ENCODE measurements around the gene GFY. TPM values are rescaled to one million over a fixed set of nuclear protein-coding genes. Genes with fewer than 3 reads are reported as not detected.

The GFY gene
- polyA plus RNA-seq, 3 donors: not detected

DNA sequence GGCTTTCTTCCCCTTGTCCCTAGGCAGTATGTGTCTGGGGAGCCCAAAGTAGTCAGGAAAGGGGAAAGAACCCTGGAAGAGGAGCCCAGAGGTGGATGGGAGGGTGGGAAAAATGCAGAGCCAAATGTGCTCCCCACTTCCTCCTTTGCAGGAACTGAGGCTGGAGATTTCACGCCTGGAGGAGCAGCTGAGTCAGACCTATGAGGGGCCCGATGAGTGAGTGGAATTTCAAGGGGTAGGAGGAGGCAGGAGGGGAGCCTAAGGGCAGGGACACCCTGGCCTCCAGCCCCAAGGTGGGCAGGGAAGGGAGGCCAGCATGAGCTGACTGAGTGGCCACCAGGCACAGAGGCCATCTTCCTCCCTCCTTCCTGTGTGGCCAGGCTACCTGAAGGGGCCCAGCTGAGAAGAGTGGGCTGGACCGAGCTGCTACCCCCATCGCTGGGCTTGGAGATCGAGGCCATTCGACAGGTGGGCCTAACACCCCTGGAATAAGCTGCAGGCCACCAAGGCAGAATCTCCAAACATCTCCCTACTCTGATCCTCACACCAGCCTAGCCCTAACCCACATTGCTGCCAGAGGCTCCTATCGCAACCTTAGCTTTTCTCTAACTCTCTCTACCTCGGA, 16.3 kb upstream of the GFY start:
- no peak for DNase-seq (ENCODE audit: low read depth in 3 of 3, low spot score in 2 of 3)

DNA sequence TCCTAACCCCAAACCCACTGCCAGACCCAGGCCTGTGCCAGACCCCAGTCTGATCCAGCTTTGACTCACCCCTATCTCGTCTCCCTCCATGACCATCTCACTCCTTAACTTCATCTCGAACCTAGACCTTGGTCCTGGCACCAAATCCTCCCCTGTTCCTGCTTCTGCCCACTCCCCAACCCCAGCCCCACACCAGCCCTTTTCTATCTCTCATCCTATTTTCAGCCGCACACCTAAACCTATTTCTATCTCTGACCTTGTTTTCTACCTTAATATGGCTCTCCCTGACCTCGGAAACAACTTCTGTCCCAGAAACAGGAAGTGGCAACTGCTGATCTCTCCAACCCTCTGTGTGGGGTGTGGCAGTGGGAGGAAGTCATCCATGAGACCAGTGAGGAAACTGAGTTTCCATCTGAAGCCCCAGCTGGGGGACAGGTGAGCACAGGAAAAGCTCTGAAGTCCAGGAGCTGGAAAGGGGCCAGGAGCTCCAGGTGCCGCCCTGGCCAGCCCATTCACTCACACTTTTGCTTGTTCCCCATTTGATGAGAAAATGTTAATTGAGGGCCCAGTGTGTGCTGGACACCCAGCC, 15.7 kb upstream of the GFY start:
- no peak for DNase-seq (ENCODE audit: low read depth in 3 of 3, low spot score in 2 of 3)

DNA sequence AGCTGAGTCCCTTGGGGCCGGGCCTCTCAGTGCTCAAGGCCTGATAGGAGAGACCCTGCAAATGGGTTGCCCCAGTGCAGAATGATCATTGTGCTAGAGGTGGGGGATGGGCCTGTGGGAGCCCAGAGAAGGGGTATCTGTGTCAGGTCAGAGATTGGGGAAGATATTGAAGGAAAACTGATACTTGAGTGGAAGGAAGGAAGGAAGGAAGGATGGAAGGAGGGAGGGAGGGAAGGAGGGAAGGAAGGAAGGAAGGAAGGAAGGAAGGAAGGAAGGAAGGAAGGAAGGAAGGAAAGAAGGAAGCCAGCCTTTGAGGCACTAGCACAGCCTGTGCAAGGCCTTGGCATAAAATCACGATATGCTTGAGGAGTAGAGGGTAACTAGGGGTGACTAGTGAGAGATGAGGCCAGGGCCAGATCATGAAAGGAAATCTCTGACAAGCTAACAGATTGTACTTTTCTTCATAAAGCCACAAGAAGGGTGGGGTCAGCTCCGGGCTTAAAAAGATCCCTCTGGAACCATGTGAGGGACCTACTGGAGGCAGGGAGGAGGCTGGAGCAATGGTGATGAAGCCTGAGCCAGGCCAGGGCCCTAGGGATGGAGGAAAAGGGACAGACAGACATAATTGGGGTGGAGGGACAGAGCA, 13.4 kb upstream of the GFY start:
- DNase-seq (ENCODE audit: low read depth in 3 of 3, low spot score in 2 of 3): no peak

GRCh38 chr19:49413348-49413747, 11.8 kb upstream of the GFY start:
- DNase-seq (ENCODE audit: low read depth in 3 of 3, low spot score in 2 of 3): peak; percentile 57 to 74 (median 65)

- DNase-seq (ENCODE audit: low read depth in 3 of 3, low spot score in 2 of 3): no peak
Observed at GRCh38 chr19:49414256-49414655, 10.9 kb upstream of the GFY start.

DNA sequence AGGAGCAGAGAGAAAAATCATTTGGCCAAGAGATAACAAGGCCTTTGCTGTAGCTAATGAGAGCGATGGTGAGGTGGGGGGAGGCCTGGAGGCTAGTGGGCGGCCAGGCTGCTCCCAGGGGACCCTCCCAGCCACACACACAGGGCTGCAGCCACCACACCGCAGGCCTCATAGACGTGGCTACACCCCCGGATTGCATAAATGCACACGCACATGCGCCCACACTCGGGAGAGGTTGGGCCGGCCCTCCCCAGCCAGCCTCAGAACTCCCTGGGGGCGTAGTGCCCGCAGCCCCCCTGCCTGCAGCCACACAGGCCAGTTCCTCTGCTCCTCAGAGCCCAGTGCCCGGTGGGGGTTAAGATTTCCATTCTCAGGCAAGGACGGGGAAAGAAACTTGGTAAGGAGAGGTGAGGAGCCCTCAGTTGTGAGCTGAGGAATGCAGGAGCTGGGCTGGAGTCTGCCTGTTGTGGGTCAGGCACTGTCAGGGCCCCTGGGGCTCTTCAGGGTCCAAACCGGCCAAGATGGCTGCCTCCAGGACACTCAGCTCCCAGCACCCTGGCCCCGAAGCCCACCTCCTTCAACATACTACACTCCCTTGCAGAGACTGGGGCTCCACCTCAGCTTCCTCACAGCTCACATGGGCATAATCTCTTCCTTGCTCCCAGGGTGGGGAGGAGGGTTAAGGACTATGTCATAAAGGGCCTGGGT, 9.9 kb upstream of the GFY start:
- no peak for DNase-seq (ENCODE audit: low read depth in 3 of 3, low spot score in 2 of 3)

GRCh38 chr19:49415810-49416200, 9.4 kb upstream of the GFY start:
- DNase-seq (ENCODE audit: low read depth in 3 of 3, low spot score in 2 of 3): no peak

- no peak for DNase-seq (ENCODE audit: low read depth in 3 of 3, low spot score in 2 of 3)
Observed at GRCh38 chr19:49417088-49417487, 8.1 kb upstream of the GFY start.

GRCh38 chr19:49418511-49418910, 6.7 kb upstream of the GFY start:
- no peak for DNase-seq (ENCODE audit: low read depth in 3 of 3, low spot score in 2 of 3)

DNA sequence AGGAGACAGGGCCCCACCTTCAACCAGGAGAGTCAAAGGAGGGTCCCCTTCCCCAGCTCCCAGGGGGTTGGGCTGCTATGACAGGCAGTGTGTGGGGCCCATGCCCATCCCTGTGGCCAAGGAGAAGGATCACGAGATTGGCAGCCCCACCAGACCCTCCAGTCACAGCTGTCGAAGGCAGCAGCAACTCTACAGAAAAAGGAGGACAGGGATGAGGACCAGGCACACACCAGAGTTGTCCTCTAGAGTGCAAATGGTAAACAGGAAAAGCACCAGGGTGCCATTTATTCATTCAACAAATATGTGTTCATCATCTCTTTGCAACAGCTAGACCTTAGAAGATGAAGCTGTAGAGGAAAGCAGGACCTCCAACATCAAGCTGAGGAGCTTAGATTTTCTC, 6.0 kb upstream of the GFY start:
- no peak for DNase-seq (ENCODE audit: low read depth in 3 of 3, low spot score in 2 of 3)

DNA sequence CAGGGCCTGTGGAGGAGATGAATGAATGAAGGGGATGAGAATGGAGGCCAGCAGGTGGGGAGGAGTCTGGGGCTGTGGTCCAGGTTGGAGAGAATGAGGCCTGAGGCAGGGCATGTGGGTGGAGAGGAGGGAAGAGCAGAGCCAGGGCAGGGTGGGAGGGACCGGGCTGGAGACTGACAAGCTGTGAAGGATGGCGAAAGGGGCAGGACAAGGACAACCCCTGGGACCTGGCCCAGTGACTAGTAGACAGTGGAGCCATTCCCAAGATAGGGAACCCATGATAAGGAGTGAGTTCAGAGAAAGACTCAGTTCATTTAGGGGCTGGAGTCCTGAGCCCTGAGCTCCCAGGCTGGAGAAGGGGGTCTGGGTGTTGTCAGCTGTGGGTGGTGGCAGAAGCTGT, 5.0 kb upstream of the GFY start:
- DNase-seq (ENCODE audit: low read depth in 3 of 3, low spot score in 2 of 3): no peak

GRCh38 chr19:49421039-49421877, 3.9 kb upstream of the GFY start:
- DNase-seq (ENCODE audit: low read depth in 3 of 3, low spot score in 2 of 3): peak in 1 of 3 donors; percentile 66

- DNase-seq (ENCODE audit: low read depth in 3 of 3, low spot score in 2 of 3): no peak
Observed at GRCh38 chr19:49421878-49422202, 3.3 kb upstream of the GFY start.

DNA sequence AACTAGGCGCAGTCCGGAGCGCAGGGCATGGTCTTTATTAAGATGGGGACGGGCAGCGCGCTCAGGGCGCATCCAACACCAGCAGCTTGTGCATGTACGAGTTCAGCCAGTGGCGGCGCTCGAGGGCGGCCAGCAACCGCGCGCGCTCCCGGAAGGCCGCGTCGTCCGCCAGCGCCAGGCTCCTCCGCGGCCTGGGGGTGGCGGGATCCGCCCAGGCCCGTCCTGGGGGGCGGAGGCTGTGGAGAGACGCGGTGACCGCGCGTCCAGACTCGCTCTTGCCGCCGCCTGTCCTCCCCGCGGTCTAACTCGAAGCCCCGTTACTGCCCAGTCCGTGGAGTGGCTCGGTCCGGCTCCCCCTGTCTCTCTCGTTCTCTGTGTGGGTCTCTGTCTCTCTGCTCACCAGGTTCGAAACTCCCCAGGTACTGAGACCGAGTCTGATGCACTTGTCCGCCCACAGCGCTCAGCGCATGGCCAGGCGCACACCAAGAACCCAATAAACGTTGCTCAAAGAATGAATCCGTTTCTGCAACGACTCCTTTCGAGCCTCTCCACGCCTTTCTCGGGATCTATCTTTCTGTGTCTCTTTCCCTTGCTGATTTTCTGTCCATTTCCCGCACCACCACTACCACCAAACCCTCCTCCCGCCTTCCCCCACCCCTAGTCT, 2.6 kb upstream of the GFY start:
- no peak for DNase-seq (ENCODE audit: low read depth in 3 of 3, low spot score in 2 of 3)

- DNase-seq (ENCODE audit: low read depth in 3 of 3, low spot score in 2 of 3): no peak
Observed at GRCh38 chr19:49423071-49423984, 1.9 kb upstream of the GFY start, which contains the start of gene PTH2. TSS of gene PTH2 (minus strand) at chr19:49423441. CDS start at chr19:49423339, 102 bp downstream.

GRCh38 chr19:49423985-49424303, 1.2 kb upstream of the GFY start:
- DNase-seq (ENCODE audit: low read depth in 3 of 3, low spot score in 2 of 3): no peak

GRCh38 chr19:49425922-49426592, 869 bp downstream of the GFY start:
- no peak for DNase-seq (ENCODE audit: low read depth in 3 of 3, low spot score in 2 of 3)

DNA sequence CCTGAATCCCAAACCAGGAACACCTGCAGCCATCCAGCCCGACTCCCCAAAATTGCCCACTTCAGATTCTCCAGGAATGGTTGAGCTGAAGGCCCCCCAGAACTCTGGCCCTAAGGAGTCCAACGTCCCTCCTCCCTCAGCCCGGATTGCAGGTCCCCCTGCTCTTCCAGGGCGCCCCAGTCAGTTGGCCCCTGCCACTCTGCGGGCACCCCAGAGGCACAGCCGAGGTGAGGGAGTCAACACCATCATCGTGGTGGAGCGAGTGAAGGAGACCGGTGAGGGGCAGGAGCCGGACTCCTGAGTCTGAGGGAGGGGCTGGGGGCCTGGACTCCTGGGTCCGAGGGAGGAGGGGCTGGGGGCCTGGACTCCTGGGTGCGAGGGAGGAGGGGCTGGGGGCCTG, 2.2 kb downstream of the GFY start:
- DNase-seq (ENCODE audit: low read depth in 3 of 3, low spot score in 2 of 3): no peak

Data from right renal cortex interstitium (tissue), 3 donors.